RKO (cell line): ENCODE results near the gene CSAD.
"Not testable (repeated sequence)": the region's sequence is repeated elsewhere in the genome, so short reads cannot be mapped to it uniquely, and the experiment has no call there.

Source experiments
- DNase-seq: peaks from one replicate; pipeline ENCODE4 v3.0.0-alpha.2; 2016; ENCODE audit warnings: low spot score

Gene CSAD

GRCh38 chr12:53179687-53180219 lies 972 bp downstream of the CSAD start:
- no peak for DNase-seq

GRCh38 chr12:53178803-53179202 lies 1.9 kb downstream of the CSAD start:
- DNase-seq: not testable (repeated sequence)

GRCh38 chr12:53177447-53177846 lies 3.3 kb downstream of the CSAD start:
- DNase-seq: not testable (repeated sequence)

- no peak for DNase-seq
Observed at GRCh38 chr12:53176750-53177149, 4.0 kb downstream of the CSAD start.

DNA sequence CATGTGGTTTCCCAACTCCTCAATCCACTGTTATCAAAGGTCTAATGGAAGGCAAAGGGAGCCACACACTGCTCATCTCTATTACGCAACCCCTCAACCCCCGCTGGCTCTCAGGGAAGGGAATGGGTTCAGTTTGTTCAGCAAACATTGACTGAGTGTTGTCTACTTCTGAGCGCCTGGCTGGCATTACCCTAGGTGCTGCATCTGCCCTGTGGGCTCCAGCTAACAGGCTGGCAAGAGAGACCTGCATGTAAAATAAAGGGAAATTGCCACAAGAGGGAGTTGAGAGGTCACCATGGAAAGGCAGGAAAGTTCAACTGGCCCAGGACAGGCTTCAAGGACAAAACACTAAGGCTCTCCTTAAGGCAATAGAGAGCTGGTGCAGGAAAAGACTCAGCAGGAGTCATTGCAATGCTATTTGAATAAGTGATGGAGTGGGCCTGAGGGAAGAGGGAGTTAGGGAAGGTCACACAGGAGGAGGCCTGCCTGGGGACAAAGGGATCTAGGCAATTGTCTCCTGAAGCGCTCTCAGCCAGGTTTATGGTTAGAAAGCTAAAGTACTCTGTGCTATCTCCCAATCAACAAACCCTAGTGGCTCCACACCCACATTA lies 5.7 kb downstream of the CSAD start:
- DNase-seq: peak; percentile 82

DNA sequence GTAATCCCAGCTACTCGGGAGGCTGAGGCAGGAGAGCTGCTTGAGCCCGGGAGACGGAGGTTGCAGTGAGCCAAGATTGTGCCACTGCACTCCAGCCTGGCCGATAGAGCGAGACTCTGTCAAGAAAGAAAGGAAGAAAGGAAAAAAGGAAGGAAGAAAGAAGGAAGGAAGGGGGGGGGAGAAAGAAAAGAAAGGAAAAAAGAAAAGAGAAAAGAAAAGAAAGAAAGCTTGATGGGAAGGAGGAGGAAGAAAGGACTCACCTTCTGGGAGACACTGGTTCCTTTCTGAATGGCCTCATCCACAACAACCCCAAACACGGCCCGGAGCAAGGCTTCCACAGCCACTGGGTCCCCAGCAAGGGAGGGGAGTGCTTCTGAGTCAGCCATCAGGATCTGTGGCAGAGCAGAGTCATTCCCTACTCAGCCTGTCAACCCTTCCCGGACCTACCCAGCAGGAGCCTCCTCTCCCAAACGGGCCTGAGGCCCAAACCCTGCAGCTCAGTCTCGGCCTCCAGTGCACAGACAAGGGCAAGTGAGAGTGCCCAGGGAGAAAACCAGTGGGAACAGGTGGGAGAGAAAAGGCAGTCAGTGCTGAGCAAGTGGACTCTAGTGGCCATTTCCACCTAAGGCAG lies 7.5 kb downstream of the CSAD start:
- DNase-seq: peak; percentile 54

DNA sequence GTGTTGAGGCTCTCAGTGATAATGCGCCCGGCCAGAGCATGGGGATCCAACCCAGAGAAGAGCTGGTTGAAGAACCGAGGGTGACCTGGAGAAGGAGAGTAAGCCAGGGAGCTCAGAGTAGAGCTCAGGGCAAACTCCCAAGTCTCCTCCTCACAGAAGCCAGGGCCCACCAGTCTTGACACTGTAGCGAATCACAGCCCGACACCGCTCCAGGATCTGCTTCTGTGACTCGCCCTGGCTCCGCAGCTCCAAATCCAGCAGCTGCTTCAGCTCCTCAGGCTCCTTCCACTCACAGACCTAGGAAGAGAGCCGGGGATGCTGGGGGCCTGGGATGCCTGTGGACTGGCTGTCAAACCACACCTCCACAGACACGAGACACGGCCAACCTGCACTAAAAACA lies 8.4 kb downstream of the CSAD start:
- peak; percentile 27 for DNase-seq

DNA sequence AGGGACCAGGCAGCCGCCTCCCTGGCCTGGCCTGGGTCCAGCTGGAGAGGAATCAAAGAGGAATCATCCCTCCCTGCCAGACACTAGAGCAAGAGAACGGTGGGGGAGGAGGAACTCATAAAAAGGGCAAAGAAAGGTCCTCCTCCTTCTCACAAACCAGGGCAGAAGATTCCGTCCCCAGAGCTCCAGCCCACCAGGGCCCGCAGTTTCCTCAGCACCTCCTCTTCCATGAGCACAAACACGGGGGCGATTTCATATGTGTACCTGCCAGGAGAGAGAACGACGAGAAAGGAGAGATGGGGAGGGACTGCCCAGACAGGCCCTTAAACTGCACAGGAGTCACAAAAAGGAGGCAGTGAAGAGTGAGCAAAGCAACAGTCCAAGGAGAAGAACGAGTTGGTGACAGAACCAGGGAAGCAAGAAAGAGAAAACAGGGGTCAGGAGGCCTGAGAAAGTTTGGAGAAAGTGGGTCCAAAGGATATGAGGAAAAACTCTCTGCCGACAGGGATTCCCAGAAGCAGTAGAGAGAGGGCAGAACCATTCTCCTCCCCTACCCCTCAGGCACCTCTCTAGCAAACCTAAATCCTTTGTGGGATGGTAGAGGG lies 8.9 kb downstream of the CSAD start:
- DNase-seq: no peak

DNA sequence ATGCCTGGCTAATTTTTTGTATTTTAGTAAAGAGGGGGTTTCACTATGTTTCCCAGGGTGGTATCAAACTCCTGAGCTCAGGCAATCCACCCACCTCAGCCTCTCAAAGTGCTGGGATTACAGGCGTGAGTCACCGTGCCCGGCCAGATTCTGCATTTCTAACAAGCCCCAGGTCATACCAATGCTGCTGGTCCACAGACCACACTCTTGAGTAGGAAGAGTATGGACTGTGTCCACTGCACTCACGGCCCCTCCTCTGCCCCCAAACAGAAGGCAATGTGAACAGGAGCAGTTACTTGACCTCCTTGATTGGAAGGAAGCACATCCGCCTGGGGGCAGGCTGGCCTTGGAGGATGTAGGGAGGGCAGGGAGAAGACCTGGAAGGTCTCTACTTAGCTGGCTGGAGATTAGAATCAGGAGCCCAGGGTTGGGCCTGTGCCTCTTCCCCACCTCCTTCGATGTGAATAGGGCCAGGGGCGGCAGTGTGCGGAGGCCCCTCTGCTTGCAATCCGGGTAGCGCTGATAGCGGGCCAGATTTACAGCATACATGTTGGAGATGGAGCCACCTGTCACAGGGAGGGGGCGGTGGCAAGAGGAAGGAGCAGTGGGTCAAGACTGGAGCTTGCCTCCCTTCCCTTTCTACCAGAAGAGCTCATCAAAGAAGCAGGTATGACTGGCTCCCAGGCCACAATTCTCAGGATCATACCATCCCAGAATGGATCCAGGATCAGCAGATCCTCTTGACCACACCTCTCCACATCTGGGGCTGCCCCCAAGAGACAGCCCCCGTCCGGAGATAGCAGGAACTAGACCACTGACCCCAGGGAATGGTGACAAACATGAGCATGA lies 9.6 kb downstream of the CSAD start:
- DNase-seq: no peak

- no peak for DNase-seq
Observed at GRCh38 chr12:53170215-53170614, 10.5 kb downstream of the CSAD start.

DNA sequence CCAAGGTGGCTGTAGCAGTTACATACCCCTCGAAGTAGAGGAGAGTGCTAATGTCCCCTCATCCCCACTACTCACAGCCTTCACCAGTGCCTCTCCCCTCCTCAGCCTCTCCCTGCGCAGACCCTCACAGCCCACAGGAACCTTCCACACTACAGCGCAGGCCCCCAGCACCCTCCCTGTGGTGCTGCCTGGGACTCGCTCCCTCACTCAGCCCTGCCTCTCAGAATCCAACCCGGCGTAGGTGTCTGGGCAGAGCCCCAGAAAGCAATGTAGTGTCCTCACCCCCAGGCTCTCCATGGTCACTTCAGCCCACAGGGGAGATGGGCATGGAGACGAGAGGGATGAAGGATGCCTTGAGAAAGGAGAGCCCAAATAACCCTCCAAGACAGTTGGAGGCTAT lies 11.1 kb downstream of the CSAD start:
- DNase-seq: no peak

GRCh38 chr12:53166837-53167236 lies 13.9 kb downstream of the CSAD start:
- DNase-seq: no peak

DNA sequence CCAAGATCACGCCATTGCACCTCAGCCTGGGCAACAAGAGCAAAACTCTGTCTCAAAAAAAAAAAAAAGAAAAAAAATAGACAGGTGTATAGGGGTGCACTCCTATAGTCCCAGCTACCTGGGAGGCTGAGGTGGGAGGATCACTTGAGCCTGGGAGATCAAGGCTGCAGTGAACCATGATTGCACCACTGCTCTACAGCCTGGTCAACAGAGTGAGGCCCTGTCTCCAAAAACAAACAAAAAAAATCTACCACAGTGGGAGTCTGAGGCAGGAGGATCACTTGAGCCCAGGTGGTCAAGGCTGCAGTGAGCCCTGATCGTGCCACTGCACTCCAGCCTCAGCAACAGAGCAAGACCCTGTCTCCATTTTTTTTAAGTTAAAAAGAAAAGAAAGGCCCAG lies 17.7 kb downstream of the CSAD start:
- not testable (repeated sequence) for DNase-seq

GRCh38 chr12:53161119-53161911 lies 19.4 kb downstream of the CSAD start:
- no peak for DNase-seq

GRCh38 chr12:53160673-53161072 lies 20.1 kb downstream of the CSAD start:
- DNase-seq: no peak

DNA sequence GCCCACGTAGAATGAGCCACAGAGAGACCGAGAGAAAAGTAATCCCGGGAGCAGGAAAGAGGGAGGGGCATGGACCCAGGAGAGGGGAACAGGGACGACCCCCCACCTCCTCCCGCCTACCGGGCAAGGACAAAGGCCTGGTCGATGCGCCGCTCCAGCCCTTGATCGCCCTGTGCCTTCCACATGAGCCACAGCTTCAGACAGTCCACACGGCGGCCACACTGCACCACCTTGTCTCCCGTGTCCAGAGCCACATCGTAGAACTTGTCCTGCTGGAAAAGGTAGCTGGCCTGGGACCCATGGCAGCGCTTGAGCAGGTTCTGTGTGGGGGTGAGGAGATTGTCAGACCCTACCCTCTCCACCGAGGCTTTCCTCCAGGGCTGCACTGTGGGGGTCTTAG lies 20.7 kb downstream of the CSAD start:
- DNase-seq: no peak

DNA sequence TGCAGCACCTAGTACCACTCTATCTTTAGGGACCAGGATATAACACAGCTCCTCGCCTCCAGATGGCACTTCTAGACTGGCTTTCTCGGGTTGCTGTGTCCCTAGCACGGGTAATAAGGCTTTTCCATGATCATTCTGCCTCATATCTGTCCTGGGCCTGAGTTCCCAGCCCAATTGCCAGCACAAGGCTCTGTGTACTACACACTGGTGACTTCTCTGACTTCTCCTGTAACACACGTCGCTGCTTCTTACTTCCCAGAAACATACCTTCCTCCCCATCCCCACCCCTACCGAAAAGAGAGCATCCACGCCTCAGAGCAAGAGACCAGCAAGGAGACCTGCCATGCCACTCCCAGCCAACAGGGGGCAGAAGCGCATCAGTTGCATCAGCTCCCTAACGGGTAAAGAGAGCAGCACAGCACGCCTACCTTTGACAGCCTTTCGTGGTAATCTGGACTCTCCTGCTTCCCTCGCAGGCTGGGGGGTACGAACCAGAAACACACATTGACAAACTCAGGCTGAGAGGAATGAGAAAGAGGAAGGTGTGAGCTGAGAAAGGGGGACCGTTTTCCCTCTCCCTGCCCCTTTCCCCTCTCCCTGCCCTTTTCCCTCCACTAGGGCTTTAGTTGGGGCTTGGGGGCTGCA lies 21.4 kb downstream of the CSAD start:
- DNase-seq: peak; percentile 79

GRCh38 chr12:53152390-53152789 lies 28.3 kb downstream of the CSAD start:
- no peak for DNase-seq

DNA sequence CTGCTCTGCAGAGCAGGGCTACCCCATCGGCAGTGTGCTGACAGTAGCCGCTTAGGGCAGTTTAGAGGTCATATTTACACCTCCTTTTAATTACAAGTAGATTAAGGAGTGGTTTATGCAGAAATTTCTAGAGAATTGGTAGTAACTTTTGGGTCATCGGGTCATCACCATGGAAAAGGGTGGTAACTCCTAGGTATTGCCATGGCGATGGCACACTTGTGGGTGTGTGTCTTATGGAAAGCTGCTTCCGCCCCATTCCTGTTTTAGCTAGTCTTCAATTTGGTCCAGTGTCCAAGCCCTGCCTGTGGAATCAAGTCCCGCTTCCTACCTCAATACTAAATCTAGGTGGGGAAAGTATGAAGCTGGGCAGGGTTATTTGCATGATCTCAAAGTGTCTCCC lies 29.7 kb downstream of the CSAD start:
- DNase-seq: no peak

- no peak for DNase-seq
Observed at GRCh38 chr12:53147653-53148052, 33.1 kb downstream of the CSAD start.

DNA sequence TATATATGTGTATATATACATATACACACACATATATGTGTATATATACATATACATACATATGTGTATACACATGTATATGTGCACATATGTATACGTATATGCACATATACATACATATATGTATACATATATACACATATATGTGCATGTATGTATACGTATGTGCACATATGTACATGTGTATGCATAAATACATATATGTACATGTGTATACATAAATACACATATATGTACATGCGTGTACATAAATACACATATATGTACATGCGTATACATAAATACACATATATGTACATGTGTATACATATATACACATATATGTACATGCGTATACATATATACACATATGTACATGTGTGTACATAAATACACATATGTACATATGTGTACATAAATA lies 33.5 kb downstream of the CSAD start:
- DNase-seq: no peak
